ENCODE data around the gene SH3YL1.

- TF ChIP-seq CTCF (IDR thresholded peaks at IDR 0.05; ENCODE audit: insufficient read depth, low read length, poor library complexity, severe bottlenecking) (no peak), EZH2phosphoT487 (conservative IDR thresholded peaks at IDR 0.05; ENCODE audit: low read length) (no peak)
These were observed 83.5 kb downstream of the SH3YL1 start for GRCh38 chr2:180311-180710.

All from SU-DHL-6 (cell line).